GM19455 (cell line): ENCODE data around the gene CD3E.

Source experiments
- ATAC-seq: cut with Tn5 transposase; IDR thresholded peaks from one replicate; pipeline ENCODE4 v1.9.1; 2021; ENCODE audit not compliant: unreplicated experiment

The CD3E gene

DNA sequence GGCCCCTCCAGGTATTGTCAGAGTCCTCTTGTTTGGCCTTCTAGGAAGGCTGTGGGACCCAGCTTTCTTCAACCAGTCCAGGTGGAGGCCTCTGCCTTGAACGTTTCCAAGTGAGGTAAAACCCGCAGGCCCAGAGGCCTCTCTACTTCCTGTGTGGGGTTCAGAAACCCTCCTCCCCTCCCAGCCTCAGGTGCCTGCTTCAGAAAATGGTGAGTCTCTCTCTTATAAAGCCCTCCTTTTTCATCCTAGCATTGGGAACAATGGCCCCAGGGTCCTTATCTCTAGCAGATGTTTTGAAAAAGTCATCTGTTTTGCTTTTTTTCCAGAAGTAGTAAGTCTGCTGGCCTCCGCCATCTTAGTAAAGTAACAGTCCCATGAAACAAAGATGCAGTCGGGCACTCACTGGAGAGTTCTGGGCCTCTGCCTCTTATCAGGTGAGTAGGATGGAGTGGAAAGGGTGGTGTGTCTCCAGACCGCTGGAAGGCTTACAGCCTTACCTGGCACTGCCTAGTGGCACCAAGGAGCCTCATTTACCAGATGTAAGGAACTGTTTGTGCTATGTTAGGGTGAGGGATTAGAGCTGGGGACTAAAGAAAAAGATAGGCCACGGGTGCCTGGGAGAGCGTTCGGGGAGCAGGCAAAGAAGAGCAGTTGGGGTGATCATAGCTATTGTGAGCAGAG is at the start of gene CD3E:
CD3E (plus strand) TSS at position 163 of the 681 bp plus-strand sequence; CDS start at position 386, 223 bp downstream.
- no peak for ATAC-seq

DNA sequence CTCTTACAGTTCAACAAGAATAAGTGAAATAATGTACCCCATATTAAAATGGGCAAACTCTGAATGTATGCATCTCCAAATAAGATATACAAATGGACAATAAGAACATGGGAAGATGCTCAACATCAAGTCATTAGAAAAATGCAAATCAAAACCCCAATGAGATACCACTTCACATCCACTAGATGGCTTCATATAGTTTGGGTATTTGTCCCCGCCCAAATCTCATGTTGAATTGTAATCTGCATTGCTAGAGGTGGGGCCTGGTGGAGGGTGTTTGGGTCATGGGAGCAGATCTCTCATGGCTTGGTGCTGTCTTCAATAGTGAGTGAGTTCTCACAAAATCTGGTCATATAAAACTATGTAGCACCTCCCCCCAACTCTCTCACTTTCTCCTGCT is 46.1 kb upstream of the CD3E start:
- no peak for ATAC-seq

DNA sequence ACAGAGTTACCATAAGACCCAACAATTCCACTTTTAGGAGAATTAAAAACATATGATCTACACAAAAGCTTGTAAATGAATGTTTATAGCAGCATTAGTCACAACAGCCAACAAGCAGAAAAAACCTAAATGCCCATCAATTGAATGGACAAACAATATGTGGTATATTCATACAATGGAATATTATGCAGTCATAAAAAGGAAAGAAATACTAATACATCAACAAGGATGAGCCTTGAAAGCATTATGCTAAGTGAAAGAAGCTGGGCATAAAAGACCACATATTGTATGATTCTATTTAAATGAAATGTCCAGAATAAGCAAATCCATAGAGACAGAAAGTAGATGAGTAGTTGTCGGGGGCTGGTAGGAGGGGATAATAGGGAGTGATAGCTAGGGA is 45.4 kb upstream of the CD3E start:
- ATAC-seq, result no peak

DNA sequence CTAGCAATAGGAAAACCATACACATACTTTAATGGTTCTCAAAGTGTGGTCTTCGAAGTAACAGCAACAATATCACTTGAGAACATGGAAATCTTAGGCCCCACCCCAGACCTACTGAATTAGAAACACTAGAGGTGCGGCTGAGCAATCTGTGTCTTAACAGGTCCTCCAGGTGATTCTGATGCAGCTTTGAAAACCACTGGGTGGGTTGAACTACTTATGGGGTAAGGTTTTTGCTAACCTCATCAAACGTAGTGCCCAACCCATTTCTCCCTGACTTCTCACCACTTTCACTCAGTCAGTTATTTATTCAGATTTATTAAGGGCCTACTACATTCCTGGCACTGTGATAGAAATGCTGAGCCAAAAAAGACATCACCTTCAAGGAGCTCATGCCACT is 44.2 kb upstream of the CD3E start:
- no peak for ATAC-seq

DNA sequence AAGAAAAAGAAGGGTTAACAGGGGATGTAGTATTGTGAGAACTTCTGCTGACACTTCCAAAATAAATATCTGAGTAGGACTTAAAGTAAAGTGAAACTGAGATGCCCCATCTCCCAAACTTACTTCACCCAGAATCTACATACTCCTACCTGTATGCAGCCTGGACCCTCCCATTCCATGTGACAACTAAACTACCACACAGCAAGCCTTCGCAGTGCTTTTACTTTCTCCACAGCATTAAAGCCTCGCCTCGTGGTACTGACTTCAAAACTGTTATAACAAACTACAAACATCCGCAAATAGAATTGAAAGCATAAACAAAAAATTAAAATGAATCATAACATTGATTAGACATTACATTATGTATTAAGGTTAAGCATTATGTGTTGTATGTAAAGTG is 41.4 kb upstream of the CD3E start:
- ATAC-seq, result no peak

DNA sequence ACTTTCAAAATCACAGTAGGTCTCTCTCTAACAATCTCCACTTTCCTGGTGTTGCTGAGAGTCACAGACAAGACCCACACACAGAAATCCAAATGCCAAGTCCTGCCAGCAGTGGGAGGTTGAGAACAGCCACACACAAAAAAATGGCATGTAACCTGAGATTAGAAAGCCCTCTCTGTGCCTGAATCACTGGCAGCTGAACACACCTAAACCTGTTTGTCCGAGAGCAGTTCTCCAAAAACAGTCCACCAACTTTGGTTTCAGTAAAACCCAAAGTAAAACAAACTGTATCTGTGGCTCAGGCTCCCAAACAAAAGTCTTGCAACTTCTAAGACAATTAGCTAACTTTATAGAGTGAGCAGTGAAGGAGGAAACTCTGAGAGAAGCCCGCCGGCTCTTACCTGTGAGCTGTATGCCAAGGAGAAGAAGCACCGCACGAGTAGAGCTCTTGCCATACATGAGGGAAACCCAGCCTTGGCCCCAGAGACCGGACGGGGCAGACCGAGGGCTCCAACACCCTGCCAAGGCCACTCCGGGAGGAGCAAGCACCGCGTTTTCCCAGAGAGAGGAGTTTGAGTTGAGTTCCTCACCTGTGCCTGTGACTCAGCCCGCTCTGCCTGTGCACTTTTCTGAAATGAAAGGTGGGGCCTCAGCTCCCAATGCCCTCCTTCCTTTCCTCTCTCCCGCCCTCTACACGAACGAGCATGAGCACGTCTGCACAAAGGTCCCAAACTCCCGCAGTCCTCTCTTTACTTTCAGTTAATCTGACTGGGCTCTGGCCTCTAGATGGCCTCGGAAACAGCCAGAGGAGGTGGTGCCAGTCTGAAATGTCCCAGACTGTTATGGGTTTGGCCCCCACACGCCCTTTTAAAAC is 40.6 kb upstream of the CD3E start, which contains the start of gene MPZL2:
MPZL2 (minus strand) TSS at position 603 of the 874 bp plus-strand sequence; CDS start at position 459, 144 bp downstream.
- no peak for ATAC-seq

DNA sequence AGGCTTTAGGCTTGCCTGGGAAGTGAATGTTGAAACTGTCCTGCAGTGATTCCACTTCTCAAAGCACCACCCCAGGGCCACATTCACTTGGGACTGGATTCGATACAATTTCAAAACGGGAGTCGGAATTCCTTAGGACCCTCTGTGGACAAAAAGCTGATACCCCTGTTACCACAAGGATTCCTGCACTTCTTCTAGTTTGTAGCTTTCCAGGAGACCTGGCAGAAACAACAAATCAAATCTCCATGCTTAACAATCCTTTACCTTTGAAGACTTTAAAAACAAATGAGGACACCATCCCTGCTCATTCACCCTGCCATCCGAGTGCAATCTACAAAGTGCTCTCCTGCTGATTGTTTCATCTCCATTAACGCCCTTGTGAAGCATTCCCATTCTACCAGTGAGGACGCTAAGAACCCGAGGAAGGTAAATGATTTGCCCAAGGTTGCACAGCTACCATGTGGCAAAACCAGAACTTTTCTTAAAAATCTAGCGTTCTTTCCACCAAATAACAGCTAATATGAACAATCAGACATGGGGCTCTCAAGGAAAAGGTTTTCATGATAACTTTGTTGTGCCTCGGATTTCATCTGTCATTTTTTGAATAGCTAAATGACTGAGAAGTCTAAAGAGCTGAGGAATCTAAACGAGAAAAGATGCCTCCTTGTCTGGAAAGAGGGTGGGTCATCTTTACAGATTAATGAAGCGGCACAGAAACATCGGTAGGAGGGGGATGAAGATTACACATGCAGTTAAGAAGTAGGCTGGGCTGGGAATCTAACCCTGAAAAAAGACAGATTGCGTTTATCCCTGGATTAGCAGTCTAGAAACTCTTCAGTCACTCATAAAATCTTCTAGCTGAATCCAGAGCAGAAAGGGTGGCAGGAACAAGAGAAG is 39.7 kb upstream of the CD3E start:
- no peak for ATAC-seq

DNA sequence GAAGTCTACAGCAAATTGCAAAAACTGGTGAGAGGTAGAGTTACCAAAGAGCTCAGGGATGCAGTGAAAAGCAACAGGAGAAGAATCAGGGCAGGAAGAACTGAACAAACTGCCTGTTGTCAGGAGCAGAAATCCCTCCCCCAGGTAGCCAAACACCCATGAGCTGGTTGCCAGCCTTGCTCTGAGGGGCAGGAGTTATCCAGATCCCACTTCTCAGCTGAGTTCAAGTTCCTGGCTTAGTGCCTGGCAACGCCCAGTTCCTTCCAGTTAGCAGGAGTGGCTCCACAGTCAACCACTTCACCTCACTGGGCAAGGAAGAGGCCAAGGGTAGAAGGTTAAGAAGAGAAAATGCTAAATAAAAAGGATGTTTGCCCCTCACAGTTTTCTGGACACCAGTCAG is 38.6 kb upstream of the CD3E start:
- ATAC-seq, result no peak

DNA sequence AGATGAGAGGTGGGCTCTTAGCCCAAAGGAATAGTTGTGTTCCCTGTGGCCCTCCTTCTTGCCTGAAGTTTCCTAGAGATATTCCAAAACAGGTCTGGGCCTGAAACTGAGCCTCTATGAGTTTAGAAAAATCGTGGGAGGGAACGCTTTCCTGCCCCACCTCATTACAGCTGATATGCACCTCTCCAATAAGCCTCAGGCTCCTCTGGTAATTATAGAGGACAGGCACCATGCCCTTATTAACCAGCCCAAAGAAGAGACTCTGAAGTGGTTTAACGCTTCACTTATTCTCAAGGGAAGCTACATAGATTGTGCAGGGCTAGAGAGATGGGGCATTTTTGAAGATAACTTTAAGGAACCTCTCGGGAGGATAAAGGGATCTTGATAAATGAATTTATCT is 37.0 kb upstream of the CD3E start:
- ATAC-seq, result no peak

DNA sequence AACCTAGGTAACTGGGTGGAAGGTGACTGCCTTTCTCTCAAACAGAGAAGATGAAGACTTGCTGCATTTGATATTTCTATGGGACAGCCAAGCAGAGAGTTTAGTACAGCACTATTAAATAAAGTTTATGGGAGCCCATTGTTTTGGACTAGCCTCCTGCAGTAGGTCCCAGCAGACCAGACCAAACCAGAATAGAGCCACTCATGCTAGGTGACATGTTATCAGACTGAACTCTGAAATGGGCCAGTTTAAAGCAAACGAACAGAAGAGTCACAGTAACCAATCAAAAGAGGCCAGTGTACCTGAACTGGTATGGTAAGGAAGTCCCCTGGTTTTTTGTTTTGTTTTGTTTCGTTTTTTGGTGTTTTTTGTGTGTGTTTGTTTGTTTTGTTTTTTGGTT is 32.5 kb upstream of the CD3E start:
- no peak for ATAC-seq

DNA sequence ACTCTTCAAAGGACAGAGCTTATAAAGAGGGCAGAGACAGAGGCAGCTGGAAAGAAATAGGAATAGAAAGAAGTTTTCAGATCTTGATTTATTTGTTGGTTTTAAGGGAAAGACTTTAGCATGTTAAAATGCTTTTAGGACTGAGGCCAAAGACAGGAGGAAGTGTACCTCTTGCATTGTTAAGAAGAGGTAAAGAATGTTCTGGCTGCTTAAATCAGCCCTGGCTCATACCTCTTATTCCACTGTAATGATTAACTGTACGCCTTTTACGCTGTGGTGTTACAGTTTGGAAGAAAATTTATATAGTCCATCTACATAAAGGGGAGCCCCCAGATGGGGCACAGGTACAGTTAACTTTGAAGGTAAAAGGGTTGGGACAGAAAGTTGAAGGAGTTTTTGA is 30.3 kb upstream of the CD3E start:
- no peak for ATAC-seq

DNA sequence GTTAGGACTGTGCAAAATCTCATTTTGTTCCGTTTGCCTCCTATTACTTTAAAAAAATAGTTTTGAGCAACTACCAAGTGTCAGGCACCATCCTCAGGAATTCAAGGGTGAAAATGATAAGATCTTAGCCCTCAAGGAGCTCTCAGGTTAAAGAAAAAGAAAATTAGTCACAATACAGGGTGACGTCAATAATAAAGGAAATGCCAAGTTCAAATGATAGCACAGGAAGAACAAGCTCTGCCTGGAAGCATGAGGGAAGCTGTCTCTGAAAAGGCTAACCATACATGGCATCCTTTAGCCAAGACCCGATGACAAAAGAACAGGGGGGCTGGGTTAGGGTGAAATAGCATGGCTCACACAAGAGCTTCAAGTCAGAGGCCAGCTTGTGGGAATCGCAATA is 29.4 kb upstream of the CD3E start:
- ATAC-seq, result no peak

DNA sequence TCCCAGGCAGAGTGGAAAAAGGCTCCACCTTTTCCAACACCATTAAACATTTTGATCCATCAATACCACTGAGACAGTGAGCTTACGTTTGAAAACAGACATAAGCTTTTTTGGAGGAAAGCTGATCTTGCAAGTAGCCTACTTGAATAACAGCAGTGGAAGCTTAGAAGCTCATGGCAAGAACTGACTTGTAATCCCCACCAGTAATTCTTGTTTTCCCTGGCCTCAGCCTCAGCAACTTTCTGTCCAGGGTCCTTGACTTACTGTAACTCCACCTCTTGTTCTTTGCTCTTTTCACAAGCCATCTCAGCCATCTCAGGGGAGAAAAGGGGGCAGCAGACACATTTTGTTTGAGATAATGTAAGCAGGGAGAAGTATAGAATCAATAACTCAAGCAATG is 28.1 kb upstream of the CD3E start:
- ATAC-seq, result no peak

DNA sequence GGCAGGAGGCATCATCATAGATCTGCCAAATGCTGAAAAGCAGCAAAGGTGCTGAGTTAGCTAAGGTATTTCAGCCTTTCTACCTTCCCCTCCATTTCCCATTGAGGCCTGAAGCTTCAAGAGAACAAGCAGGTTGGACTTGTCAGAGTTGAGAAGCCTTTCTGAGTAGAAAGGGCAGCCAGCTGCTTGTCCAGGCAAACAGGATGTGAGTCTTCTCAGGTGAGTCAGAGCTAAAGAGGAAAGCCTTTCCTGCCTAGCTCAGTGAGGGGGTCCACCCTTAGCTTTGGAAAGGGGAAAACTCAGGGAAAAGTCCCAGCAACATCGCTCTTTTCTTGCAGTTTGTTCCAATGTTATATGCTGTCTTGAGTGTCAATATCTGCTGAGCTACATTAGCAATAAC is 27.2 kb upstream of the CD3E start:
- ATAC-seq, result no peak

DNA sequence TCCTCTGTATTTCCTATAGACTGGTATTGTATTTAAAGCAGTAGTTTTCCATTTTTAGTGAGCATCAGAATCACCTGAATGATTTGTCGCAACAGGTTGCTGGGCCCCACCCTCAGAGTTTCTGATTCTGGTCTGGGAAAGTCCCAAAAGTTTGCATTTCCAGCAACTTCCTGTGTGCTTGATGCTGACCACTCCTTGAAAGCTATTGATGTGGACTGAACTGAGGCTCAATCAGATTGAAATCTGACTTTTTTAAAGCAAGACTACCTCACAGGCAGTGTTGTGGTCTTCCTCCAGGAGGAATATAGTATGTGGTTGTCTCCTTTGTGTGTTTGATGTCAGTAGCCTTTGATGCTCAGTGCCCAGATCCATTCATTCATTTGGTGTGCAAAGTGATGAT is 23.2 kb upstream of the CD3E start:
- no peak for ATAC-seq

DNA sequence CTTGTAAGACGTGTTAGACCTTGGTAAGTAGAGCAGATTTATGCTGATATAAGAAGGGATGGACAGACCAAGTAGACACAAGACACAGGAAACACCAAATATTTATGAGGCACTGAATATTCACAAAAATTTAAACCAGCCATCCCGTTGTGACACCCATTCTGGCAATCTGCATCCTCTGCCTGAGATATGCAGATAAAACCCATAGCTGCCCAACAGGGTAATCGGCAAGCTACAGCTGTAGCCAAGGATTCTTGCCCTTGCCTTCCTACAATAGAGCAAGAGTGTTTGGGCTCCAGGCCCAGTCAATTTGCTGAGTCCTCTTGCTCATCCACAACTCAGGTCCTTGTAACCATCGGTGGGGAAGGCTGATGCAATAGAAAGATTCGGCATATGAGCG is 21.9 kb upstream of the CD3E start:
- no peak for ATAC-seq

DNA sequence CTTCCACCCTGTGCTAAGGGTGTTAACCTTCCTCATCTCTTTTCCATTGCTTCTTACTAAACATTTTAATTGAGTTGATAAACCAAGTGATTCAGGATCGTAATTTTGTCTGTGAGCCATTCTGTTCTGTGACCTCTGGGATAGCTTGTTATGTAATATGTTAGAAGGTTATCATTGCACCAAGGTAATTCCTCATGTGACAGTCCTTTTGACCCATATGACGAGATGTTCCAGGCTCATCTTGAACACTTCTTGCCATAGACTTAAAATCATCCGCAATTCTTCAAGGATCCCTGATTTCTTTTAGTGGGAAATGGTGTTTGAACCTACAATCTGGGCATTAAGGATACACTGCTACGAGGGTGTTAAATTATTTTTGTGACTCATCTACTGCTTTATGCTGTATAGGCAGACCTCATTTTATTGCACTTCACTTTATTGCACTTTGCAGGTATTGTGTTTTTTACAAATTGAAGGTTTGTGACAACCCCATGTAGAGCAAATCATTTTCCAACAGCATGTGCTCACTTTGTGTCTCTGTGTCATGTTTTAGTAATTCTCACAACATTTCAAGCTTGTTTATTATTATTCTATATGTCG is 21.4 kb upstream of the CD3E start:
- ATAC-seq, result no peak

DNA sequence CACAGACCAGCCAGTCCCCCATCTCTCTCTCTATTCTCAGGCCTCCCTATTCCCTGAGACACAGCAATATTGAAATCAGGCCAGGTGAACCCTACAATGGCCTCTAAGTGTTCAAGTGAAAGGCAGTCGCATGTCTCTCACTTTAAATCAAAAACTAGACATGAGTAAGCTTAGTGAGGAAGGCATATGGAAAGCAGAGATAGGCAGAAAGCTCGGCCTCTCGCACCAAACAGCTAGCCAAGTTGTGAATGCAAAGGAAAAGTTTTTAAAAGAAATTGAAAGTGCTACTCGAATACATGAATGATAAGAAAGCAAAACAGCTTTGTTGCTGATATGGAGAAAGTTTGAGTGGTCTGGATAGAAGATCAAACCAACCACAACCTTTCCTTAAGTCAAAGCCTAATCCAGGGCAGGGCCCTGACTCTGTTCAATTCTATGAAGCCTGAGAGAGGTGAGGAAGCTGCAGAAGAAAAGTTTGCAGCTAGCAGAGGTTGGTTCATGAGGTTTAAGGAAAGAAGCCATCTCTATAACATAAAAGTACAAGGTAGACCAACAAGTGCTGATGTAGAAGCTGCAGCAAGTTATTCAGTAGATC is 20.7 kb upstream of the CD3E start:
- ATAC-seq, result no peak

DNA sequence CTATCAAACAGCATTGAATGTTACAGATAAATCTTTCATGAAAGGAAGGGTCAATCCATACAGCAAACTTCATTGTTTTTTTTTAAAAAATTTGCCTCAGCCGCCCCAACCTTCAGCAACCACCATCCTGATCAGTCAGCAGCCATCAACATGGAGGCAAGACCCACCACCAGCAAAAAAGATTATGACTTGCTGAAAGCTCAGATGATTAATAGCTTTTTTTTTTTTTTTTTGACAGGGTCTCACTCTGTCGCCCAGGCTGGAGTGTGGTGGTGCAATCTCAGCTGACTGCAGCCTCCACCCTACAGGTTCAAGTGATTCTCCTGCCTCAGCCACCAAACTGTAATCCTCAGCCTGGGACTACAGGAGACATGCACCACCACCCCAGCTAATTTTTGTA is 18.0 kb upstream of the CD3E start:
- ATAC-seq, result no peak

DNA sequence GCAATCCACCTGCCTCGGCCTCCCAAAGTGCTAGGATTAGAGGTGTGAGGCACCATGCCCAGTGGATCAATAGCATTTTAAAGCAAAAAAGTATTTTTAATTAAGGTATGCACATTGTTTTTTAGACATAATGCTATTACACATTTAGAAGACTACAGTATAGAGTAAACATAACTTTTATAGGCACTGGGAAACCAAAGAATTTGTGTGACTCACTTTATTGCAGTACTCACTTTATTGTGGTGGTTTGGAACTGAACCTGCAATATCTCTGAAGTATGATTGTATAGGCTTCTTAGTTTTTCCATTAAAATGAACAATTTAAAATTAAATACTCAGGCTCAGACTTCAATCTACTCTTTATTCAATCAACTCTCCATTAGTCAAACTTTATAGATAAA is 17.5 kb upstream of the CD3E start:
- ATAC-seq, result no peak

DNA sequence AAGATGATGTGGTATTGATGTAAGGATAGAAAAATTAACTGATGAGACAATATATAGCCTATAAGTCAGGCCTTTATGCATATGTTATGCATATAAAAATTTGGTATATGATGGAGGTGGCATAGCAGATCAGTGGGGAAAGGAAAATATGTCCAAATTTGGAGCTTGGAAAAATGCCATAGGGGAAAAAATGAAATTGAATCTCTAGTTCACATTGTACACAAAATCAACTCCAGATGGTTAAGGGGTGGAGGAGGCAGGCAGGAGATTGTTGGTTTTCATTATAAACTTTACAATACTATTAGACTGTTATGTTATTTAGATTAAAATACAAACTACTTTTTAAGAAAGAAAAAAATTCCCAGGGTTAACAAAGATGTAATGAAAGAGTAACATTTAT is 15.1 kb upstream of the CD3E start:
- no peak for ATAC-seq
